ENCODE measurements around the gene KRT75. TPM values are rescaled to one million over a fixed set of nuclear protein-coding genes. Genes with fewer than 3 reads are reported as not detected.
A peak's percentile ranks its signal among the peaks of the same experiment; 100 is the strongest.

KRT75 gene
- total and polyA plus RNA-seq, 2 experiments from 2014 or later = not detected

GRCh38 chr12:52425466-52425865 lies 8.7 kb downstream of the KRT75 start:
- Histone ChIP-seq H3K4me3 (no peak overlapping the region), H3K79me2 (ENCODE audit: insufficient read depth) (no peaks in the 10 kb centered on the region), H3F3A (ENCODE audit: insufficient read depth) (no peaks in the 10 kb centered on the region), H4K20me1 (ENCODE audit: insufficient read depth) (no peaks in the 10 kb centered on the region), H3K4me1 (ENCODE audit: insufficient read depth) (no peaks in the 10 kb centered on the region), H3K27ac (no peak overlapping the region), H3K9me3 (ENCODE audit: low read depth) (no peaks in the 10 kb centered on the region), H3K36me3 (ENCODE audit: low read depth) (no peaks in the 10 kb centered on the region), H3K9ac (no peak overlapping the region), H3K9me2 (ENCODE audit: insufficient read depth) (no peaks in the 10 kb centered on the region), H2AFZ (no peak overlapping the region), H3K27me3 (replicated peaks; ENCODE audit: insufficient read depth) (peaks cover 26% of the 10 kb centered on the region), H3K4me2 (ENCODE audit: unreplicated experiment) (no peak overlapping the region)
- in situ Hi-C loops (cut with MboI) = no loop called here
- 81 to 82% methylated on average over 5 of the region's 5 CpGs for WGBS, 2 experiments (ENCODE audit: low coverage in 1 of 2, low lambda C conversion rate in 2 of 2, missing lambda C conversion rate in 2 of 2)
- no peak for DNase-seq
- no peak for TF ChIP-seq EZH2phosphoT487 (IDR thresholded peaks at IDR 0.05; ENCODE audit: insufficient read depth, low read depth)
- no peak for TF ChIP-seq EZH2 (IDR thresholded peaks at IDR 0.05; ENCODE audit: insufficient read depth, poor library complexity, severe bottlenecking)

- Histone ChIP-seq H3K4me2 (ENCODE audit: unreplicated experiment) (no peak overlapping the region), H3K9me3 (ENCODE audit: low read depth) (no peaks in the 10 kb centered on the region), H3K4me1 (ENCODE audit: insufficient read depth) (no peaks in the 10 kb centered on the region), H3K9ac (no peak overlapping the region), H3K79me2 (ENCODE audit: insufficient read depth) (no peaks in the 10 kb centered on the region), H3K27me3 (replicated peaks; ENCODE audit: insufficient read depth) (peaks cover 14% of the 10 kb centered on the region; the same call in 1 of the 2 replicates), H4K20me1 (ENCODE audit: insufficient read depth) (no peaks in the 10 kb centered on the region), H2AFZ (no peak overlapping the region), H3K9me2 (ENCODE audit: insufficient read depth) (no peaks in the 10 kb centered on the region), H3F3A (ENCODE audit: insufficient read depth) (no peaks in the 10 kb centered on the region), H3K36me3 (ENCODE audit: low read depth) (no peaks in the 10 kb centered on the region), H3K27ac (no peak overlapping the region), H3K4me3 (no peak overlapping the region)
- no peak for TF ChIP-seq EZH2 (IDR thresholded peaks at IDR 0.05; ENCODE audit: insufficient read depth, poor library complexity, severe bottlenecking)
- TF ChIP-seq EZH2phosphoT487 (IDR thresholded peaks at IDR 0.05; ENCODE audit: insufficient read depth, low read depth) = no peak
- DNase-seq = no peak
- 51 to 53% methylated on average over 11 of the region's 11 CpGs for WGBS, 2 experiments (ENCODE audit: low coverage in 1 of 2, low lambda C conversion rate in 2 of 2, missing lambda C conversion rate in 2 of 2)
- in situ Hi-C loops (cut with MboI) = no loop called here
Measured at GRCh38 chr12:52423661-52424500, 10.3 kb downstream of the KRT75 start.

- 71 to 83% methylated on average over 6 of the region's 6 CpGs for WGBS, 2 experiments (ENCODE audit: low coverage in 1 of 2, low lambda C conversion rate in 2 of 2, missing lambda C conversion rate in 2 of 2)
- Histone ChIP-seq H3K79me2 (ENCODE audit: insufficient read depth) (no peaks in the 10 kb centered on the region), H3K27ac (no peak overlapping the region), H3K9me2 (ENCODE audit: insufficient read depth) (no peaks in the 10 kb centered on the region), H3K36me3 (ENCODE audit: low read depth) (no peaks in the 10 kb centered on the region), H3K4me2 (ENCODE audit: unreplicated experiment) (no peak overlapping the region), H3K9ac (no peak overlapping the region), H3K4me3 (no peak overlapping the region), H3K4me1 (ENCODE audit: insufficient read depth) (no peaks in the 10 kb centered on the region), H2AFZ (no peak overlapping the region), H4K20me1 (ENCODE audit: insufficient read depth) (no peaks in the 10 kb centered on the region), H3F3A (ENCODE audit: insufficient read depth) (no peaks in the 10 kb centered on the region), H3K9me3 (ENCODE audit: low read depth) (no peaks in the 10 kb centered on the region), H3K27me3 (replicated peaks; ENCODE audit: insufficient read depth) (0 out of 2 replicates have a peak, but pooled peaks cover 6% of the 10 kb centered on the region)
- DNase-seq = no peak
- in situ Hi-C loops (cut with MboI) = no loop called here
- no peak for TF ChIP-seq EZH2phosphoT487 (IDR thresholded peaks at IDR 0.05; ENCODE audit: insufficient read depth, low read depth)
- TF ChIP-seq EZH2 (IDR thresholded peaks at IDR 0.05; ENCODE audit: insufficient read depth, poor library complexity, severe bottlenecking) = no peak
Measured at GRCh38 chr12:52423035-52423434, 11.1 kb downstream of the KRT75 start.

GRCh38 chr12:52419656-52420055 lies 14.5 kb downstream of the KRT75 start:
- no peak overlapping the region for H3K4me3 ChIP-seq
- no peaks in the 10 kb centered on the region for H4K20me1 ChIP-seq (ENCODE audit: insufficient read depth)
- no peaks in the 10 kb centered on the region for H3K36me3 ChIP-seq (ENCODE audit: low read depth)
- H3K9me2 ChIP-seq (ENCODE audit: insufficient read depth) = no peaks in the 10 kb centered on the region
- H3F3A ChIP-seq (ENCODE audit: insufficient read depth) = no peaks in the 10 kb centered on the region
- H3K79me2 ChIP-seq (ENCODE audit: insufficient read depth) = no peaks in the 10 kb centered on the region
- TF ChIP-seq EZH2phosphoT487 (IDR thresholded peaks at IDR 0.05; ENCODE audit: insufficient read depth, low read depth) (no peak), EZH2 (IDR thresholded peaks at IDR 0.05; ENCODE audit: insufficient read depth, poor library complexity, severe bottlenecking) (no peak)
- DNase-seq = peak; percentile 45
- no peak overlapping the region for H3K4me2 ChIP-seq (ENCODE audit: unreplicated experiment)
- no peak overlapping the region for H3K9ac ChIP-seq
- no peaks in the 10 kb centered on the region for H3K4me1 ChIP-seq (ENCODE audit: insufficient read depth)
- WGBS, 2 experiments (ENCODE audit: low coverage in 1 of 2, low lambda C conversion rate in 2 of 2, missing lambda C conversion rate in 2 of 2) = 27 to 47% methylated on average over 1 of the region's 1 CpG
- no peaks in the 10 kb centered on the region for H3K27me3 ChIP-seq (replicated peaks; ENCODE audit: insufficient read depth)
- in situ Hi-C loops (cut with MboI) = no loop called here
- no peak overlapping the region for H2AFZ ChIP-seq
- H3K27ac ChIP-seq = no peak overlapping the region
- no peaks in the 10 kb centered on the region for H3K9me3 ChIP-seq (ENCODE audit: low read depth)

Measured in GM23248 (cell line).